ENCODE results near the gene ZFYVE16. TPM values are rescaled to one million over a fixed set of nuclear protein-coding genes. Genes with fewer than 3 reads are reported as not detected.
A peak's percentile ranks its signal among the peaks of the same experiment; 100 is the strongest.

Gene ZFYVE16
- total RNA-seq, 1 donor from 2014 or later = 56.3 TPM

- DNase-seq (ENCODE audit: low spot score) = no peak
- no peak overlapping the region for H3K4me3 Mint-ChIP-seq (ENCODE audit: unreplicated experiment)
- H3K27ac Mint-ChIP-seq (ENCODE audit: unreplicated experiment) = peak overlapping the region; percentile 32
- peaks cover 17% of the 10 kb centered on the region for H3K9me3 Mint-ChIP-seq (ENCODE audit: low read depth)
- H3K36me3 Mint-ChIP-seq (ENCODE audit: low read depth) = peaks cover 46% of the 10 kb centered on the region
- H3K4me1 Mint-ChIP-seq (ENCODE audit: low read depth) = peaks cover 7% of the 10 kb centered on the region
- TF ChIP-seq CTCF (IDR thresholded peaks at IDR 0.05) = peak; percentile 82
- H3K27me3 Mint-ChIP-seq (ENCODE audit: low read depth) = no peaks in the 10 kb centered on the region
Observed at GRCh38 chr5:80481019-80481893, 73.4 kb downstream of the ZFYVE16 start.

- H3K27me3 Mint-ChIP-seq (ENCODE audit: low read depth) = no peaks in the 10 kb centered on the region
- no peak for DNase-seq (ENCODE audit: low spot score)
- H3K4me3 Mint-ChIP-seq (ENCODE audit: unreplicated experiment) = no peak overlapping the region
- H3K4me1 Mint-ChIP-seq (ENCODE audit: low read depth) = peaks cover 20% of the 10 kb centered on the region
- TF ChIP-seq CTCF (IDR thresholded peaks at IDR 0.05) = no peak
- H3K36me3 Mint-ChIP-seq (ENCODE audit: low read depth) = peaks cover 46% of the 10 kb centered on the region
- no peak overlapping the region for H3K27ac Mint-ChIP-seq (ENCODE audit: unreplicated experiment)
- peaks cover 17% of the 10 kb centered on the region for H3K9me3 Mint-ChIP-seq (ENCODE audit: low read depth)
Observed at GRCh38 chr5:80482578-80482977, 74.7 kb downstream of the ZFYVE16 start.

GRCh38 chr5:80483636-80484232 is 75.9 kb downstream of the ZFYVE16 start:
- no peaks in the 10 kb centered on the region for H3K27me3 Mint-ChIP-seq (ENCODE audit: low read depth)
- no peak for DNase-seq (ENCODE audit: low spot score)
- TF ChIP-seq CTCF (IDR thresholded peaks at IDR 0.05) = no peak
- peaks cover 44% of the 10 kb centered on the region for H3K36me3 Mint-ChIP-seq (ENCODE audit: low read depth)
- peaks cover 28% of the 10 kb centered on the region for H3K4me1 Mint-ChIP-seq (ENCODE audit: low read depth)
- H3K27ac Mint-ChIP-seq (ENCODE audit: unreplicated experiment) = no peak overlapping the region
- H3K9me3 Mint-ChIP-seq (ENCODE audit: low read depth) = peaks cover 17% of the 10 kb centered on the region
- H3K4me3 Mint-ChIP-seq (ENCODE audit: unreplicated experiment) = no peak overlapping the region

GRCh38 chr5:80487444-80487828 is 79.6 kb downstream of the ZFYVE16 start:
- Mint-ChIP-seq H3K27ac (ENCODE audit: unreplicated experiment) (peak overlapping the region; percentile 89), H3K4me3 (ENCODE audit: unreplicated experiment) (peak overlapping the region; percentile 97), H3K9me3 (ENCODE audit: low read depth) (peaks cover 11% of the 10 kb centered on the region), H3K36me3 (ENCODE audit: low read depth) (peaks cover 23% of the 10 kb centered on the region), H3K27me3 (ENCODE audit: low read depth) (no peaks in the 10 kb centered on the region), H3K4me1 (ENCODE audit: low read depth) (peaks cover 27% of the 10 kb centered on the region)
- TF ChIP-seq CTCF (IDR thresholded peaks at IDR 0.05) = no peak
- no peak for DNase-seq (ENCODE audit: low spot score)

- peak; percentile 67 for TF ChIP-seq CTCF (IDR thresholded peaks at IDR 0.05)
- Mint-ChIP-seq H3K27me3 (ENCODE audit: low read depth) (no peaks in the 10 kb centered on the region), H3K9me3 (ENCODE audit: low read depth) (peaks cover 6% of the 10 kb centered on the region), H3K4me3 (ENCODE audit: unreplicated experiment) (peak within 1 kb of the TSS; percentile 97), H3K36me3 (ENCODE audit: low read depth) (peaks cover 18% of the 10 kb centered on the region), H3K27ac (ENCODE audit: unreplicated experiment) (peak within 1 kb of the TSS; percentile 94), H3K4me1 (ENCODE audit: low read depth) (peaks cover 28% of the 10 kb centered on the region)
- DNase-seq (ENCODE audit: low spot score) = peak; percentile 94
Observed at GRCh38 chr5:80487829-80488721, 80.2 kb downstream of the ZFYVE16 start, which contains the start of gene FAM151B. TSS of gene FAM151B (plus strand) at chr5:80488100. CDS start at chr5:80488124, 24 bp downstream.

Measured in chondrocyte (in vitro differentiated cells).